C4-2B (cell line): ENCODE measurements around the gene PCNT.

ENCODE experiments used
- ZFX ChIP-seq: fragments of 450-650 bp; IDR thresholded peaks from 2 replicates; pipeline ENCODE4 v1.6.1; 2017
- TF ChIP-seq, protein P1 (sequence below): fragments of 450-650 bp; conservative IDR thresholded peaks from 2 replicates; pipeline ENCODE4 v1.5.1; 2017; ENCODE audit warnings: mild to moderate bottlenecking

DNA sequence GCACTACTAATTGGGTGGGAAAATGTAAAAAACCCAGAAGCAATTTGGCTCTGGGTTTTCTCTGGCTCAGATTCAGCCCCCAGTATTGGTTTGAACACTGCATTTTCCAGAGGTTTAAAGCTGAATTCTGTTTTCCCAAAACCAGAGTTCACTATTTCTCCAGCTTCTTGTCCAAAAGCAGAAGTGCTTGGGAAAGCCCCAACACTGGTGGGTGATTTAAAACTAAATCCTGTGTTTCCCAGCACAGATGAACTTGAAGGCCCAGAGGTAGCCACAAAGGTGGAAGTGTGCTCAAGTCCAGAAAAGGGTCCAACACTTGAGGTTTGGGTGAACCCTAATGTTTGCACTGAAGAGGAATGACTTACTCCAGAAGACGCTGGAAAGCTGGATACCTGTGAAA, 39.2 kb upstream of the PCNT start:
- TF ChIP-seq, protein P1, sequence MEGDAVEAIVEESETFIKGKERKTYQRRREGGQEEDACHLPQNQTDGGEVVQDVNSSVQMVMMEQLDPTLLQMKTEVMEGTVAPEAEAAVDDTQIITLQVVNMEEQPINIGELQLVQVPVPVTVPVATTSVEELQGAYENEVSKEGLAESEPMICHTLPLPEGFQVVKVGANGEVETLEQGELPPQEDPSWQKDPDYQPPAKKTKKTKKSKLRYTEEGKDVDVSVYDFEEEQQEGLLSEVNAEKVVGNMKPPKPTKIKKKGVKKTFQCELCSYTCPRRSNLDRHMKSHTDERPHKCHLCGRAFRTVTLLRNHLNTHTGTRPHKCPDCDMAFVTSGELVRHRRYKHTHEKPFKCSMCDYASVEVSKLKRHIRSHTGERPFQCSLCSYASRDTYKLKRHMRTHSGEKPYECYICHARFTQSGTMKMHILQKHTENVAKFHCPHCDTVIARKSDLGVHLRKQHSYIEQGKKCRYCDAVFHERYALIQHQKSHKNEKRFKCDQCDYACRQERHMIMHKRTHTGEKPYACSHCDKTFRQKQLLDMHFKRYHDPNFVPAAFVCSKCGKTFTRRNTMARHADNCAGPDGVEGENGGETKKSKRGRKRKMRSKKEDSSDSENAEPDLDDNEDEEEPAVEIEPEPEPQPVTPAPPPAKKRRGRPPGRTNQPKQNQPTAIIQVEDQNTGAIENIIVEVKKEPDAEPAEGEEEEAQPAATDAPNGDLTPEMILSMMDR, result no peak
- no peak for TF ChIP-seq ZFX
